ENCODE measurements around the gene HSBP1. TPM values are rescaled to one million over a fixed set of nuclear protein-coding genes. Genes with fewer than 3 reads are reported as not detected.

HSBP1 gene
- polyA plus RNA-seq, 2 of the 4 experiments (the other 2 are of a cell fraction), result 190 to 280 TPM

Other genes with a start within 250 kb of the HSBP1 start
- 1.7 and 2.1 TPM in 2 replicates for gene MLYCD, start 91.1 kb downstream of the HSBP1 start, polyA plus RNA-seq (2011; rRNA removed)
- 1.1 to 1.4 TPM (median 1.3 TPM) in 3 replicates for gene MLYCD, start 91.1 kb downstream of the HSBP1 start, polyA plus RNA-seq (2017; fragmentation: RNase III; extraction: RNeasy Plus Mini Kit Qiagen cat#74134 plus additional on column Dnase treatment)
- gene OSGIN1, start 145.3 kb downstream of the HSBP1 start, polyA plus RNA-seq (2011; rRNA removed), result 23.9 and 25.9 TPM in 2 replicates
- gene OSGIN1, start 145.3 kb downstream of the HSBP1 start, polyA plus RNA-seq (2017; fragmentation: RNase III; extraction: RNeasy Plus Mini Kit Qiagen cat#74134 plus additional on column Dnase treatment), result 37.6 to 49.1 TPM (median 39.1 TPM) in 3 replicates
- gene NECAB2, start 160.3 kb downstream of the HSBP1 start, polyA plus RNA-seq (2011; rRNA removed), result 1.1 and 1.3 TPM in 2 replicates
- 1.4 to 2.6 TPM (median 2.4 TPM) in 3 replicates for gene NECAB2, start 160.3 kb downstream of the HSBP1 start, polyA plus RNA-seq (2017; fragmentation: RNase III; extraction: RNeasy Plus Mini Kit Qiagen cat#74134 plus additional on column Dnase treatment)
- not detected in 2 replicates for gene SLC38A8, start 234.8 kb downstream of the HSBP1 start, polyA plus RNA-seq (2011; rRNA removed)
- gene SLC38A8, start 234.8 kb downstream of the HSBP1 start, polyA plus RNA-seq (2017; fragmentation: RNase III; extraction: RNeasy Plus Mini Kit Qiagen cat#74134 plus additional on column Dnase treatment), result not detected in 3 replicates